Sigmoid colon (tissue), 4 donors: ENCODE results near the gene PABPC3.

Experiments
- CTCF ChIP-seq, 4 experiments: fragments of 450-650 bp in 3 of 4; fragments of 200-600 bp in 1 of 4; IDR thresholded peaks; one replicate each; pipeline ENCODE4 v1.5.1; 2016 to 2019; ENCODE audit warnings: antibody characterized with exemption in 4 of 4, mild to moderate bottlenecking in 3 of 4, moderate library complexity in 2 of 4
- POLR2A ChIP-seq, 2 donors: fragments of 450-650 bp; IDR thresholded peaks; one replicate each; pipeline ENCODE4 v1.6.1; 2016; ENCODE audit warnings: antibody characterized with exemption in 2 of 2, mild to moderate bottlenecking in 2 of 2, moderate library complexity in 2 of 2
- POLR2AphosphoS5 ChIP-seq, 4 donors: sonication (generic); formaldehyde crosslinking; IDR thresholded peaks; one replicate each; pipeline ENCODE4 v1.6.1; 2017; ENCODE audit warnings: antibody characterized with exemption in 4 of 4

DNA sequence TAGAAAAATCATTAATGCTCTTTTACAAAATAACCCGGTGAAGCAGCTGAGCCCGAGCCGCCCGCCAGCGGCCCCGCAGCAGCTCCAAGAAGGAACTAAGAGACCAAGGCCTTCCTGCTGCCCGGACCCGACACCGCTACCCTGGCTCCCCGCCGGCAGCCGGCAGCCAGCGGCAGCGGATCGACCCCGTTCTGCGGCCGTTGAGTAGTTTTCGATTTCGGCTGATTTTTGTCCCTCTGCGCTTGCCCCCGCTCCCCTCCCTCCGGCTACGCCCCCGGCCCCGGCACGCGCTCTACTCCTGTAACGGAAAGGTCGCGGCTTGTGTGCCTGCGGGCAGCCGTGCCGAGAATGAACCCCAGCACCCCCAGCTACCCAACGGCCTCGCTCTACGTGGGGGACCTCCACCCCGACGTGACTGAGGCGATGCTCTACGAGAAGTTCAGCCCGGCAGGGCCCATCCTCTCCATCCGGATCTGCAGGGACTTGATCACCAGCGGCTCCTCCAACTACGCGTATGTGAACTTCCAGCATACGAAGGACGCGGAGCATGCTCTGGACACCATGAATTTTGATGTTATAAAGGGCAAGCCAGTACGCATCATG lies at the start of gene PABPC3:
- TF ChIP-seq CTCF (IDR thresholded peaks at IDR 0.05) (no peak), POLR2A (IDR thresholded peaks at IDR 0.05) (no peak), POLR2AphosphoS5 (IDR thresholded peaks at IDR 0.05) (no peak)
